Psoas muscle (tissue), 8 donors: Measurements from ENCODE around the gene CHCHD3. TPM values are rescaled to one million over a fixed set of nuclear protein-coding genes. Genes with fewer than 3 reads are reported as not detected.

Source experiments
- ATAC-seq, 4 donors: fragments of 200-7000 bp; cut with Tn5 transposase; one replicate each; pipeline ENCODE4 v1.9.1; 2020; ENCODE audit warnings: moderate library complexity in 3 of 4, mild to moderate bottlenecking in 2 of 4
- DNase-seq, 2 donors: peaks; one replicate each; pipeline ENCODE4 v3.0.0-alpha.2; 2020
- H3K27ac ChIP-seq: fragments of 200-600 bp; one replicate; pipeline ENCODE4 v1.8.0; 2022
- H3K27me3 ChIP-seq, 3 donors: fragments of 200-600 bp in 1 of 3; one replicate each; pipeline versions ENCODE4 v1.6.1 to v1.8.0; 2013 to 2022; ENCODE audit warnings: low read length in 2 of 3, mild to moderate bottlenecking in 2 of 3, moderate library complexity in 1 of 3; ENCODE audit not compliant: insufficient read depth in 3 of 3
- H3K36me3 ChIP-seq, 2 donors: fragments of 200-600 bp in 1 of 2; one replicate each; pipeline versions ENCODE4 v1.6.1 to v1.8.0; 2013 to 2022; ENCODE audit warnings: low read depth in 1 of 2, mild to moderate bottlenecking in 1 of 2, moderate library complexity in 1 of 2; ENCODE audit not compliant: insufficient read depth in 1 of 2
- H3K4me1 ChIP-seq: fragments of 200-600 bp; one replicate; pipeline ENCODE4 v1.8.0; 2022
- H3K4me3 ChIP-seq: fragments of 200-600 bp; one replicate; pipeline ENCODE4 v1.8.0; 2022; ENCODE audit warnings: mild to moderate bottlenecking
- H3K9me3 ChIP-seq: fragments of 200-600 bp; one replicate; pipeline ENCODE4 v1.8.0; 2022
- CTCF ChIP-seq: fragments of 200-600 bp; IDR thresholded peaks from one replicate; pipeline ENCODE4 v1.8.0; 2022; ENCODE audit warnings: antibody characterized with exemption
- WGBS, 3 donors: extraction: QIAGEN DNeasy Blood & Tissue Kit; methylation state at CpG; one replicate each; pipeline versions ENCODE4 v1.1.6 to v1.1.7; 2013; 5-methylcytosine and 5-hydroxymethylcytosine counted together
- intact Hi-C, 2 donors: fragments of 100-400 bp; cut with DNase I; formaldehyde crosslinking; loops; one replicate each; pipeline versions ENCODE4 v1.11.0 to v1.14.2; 2022
- polyA plus RNA-seq, 3 donors: library from polyadenylated mRNA; stranded (reverse); fragments of 200-250 nt; gene quantifications; one replicate each; pipeline ENCODE4 v1.2.3, GENCODE V29; 2013
- total RNA-seq, 4 donors: library from RNA; stranded (reverse); fragmentation: NEBNext Ultra II Directional in 2 of 4; extraction: Animal tissue kit (Norgen Biotek cat#: 25700) in 2 of 4; gene quantifications; one replicate each; pipeline versions ENCODE4 v1.2.1 to v1.2.4, GENCODE V29; 2021 to 2023
- donor health status: healthy with polysubstance abuse.
- donor health status: DM: no; HTN: no; CAD: no; lungs with moderate emphysema.
- donor health status: Bipolar disorder and iron deficiency.
- donor health status: healthy.
- donor health status: DM: yes; HTN: yes; CAD: no.
- donor health status: DM: no; HTN: no; CAD: no.
- donor health status: DM: no; HTN: no; CAD: no.
- donor health status: DM: yes; HTN: yes; CAD: no.

CHCHD3 gene
- total and polyA plus RNA-seq, 7 donors: 129 to 206 (median 184) TPM

GRCh38 chr7:132999845-133000244 is 82.0 kb downstream of the CHCHD3 start:
- WGBS, 3 donors: 97 to 100% (median 97%) methylated on average over 1 of the region's 1 CpG
- intact Hi-C loops: no loop called here
- Histone ChIP-seq H3K36me3 (no peaks in the 10 kb centered on the region), H3K27me3 (no peaks in the 10 kb centered on the region), H3K4me1 (peaks cover 31% of the 10 kb centered on the region), H3K9me3 (no peaks in the 10 kb centered on the region), H3K27ac (no peak overlapping the region), H3K4me3 (no peak overlapping the region)
- ATAC-seq: no peak
- no peak for DNase-seq
- TF ChIP-seq CTCF: no peak

- H3K4me3 ChIP-seq: no peak overlapping the region
- no peaks in the 10 kb centered on the region for H3K36me3 ChIP-seq
- H3K27me3 ChIP-seq: no peaks in the 10 kb centered on the region
- no peak for DNase-seq
- no peak for ATAC-seq
- no peak overlapping the region for H3K27ac ChIP-seq
- no peaks in the 10 kb centered on the region for H3K9me3 ChIP-seq
- intact Hi-C loops: no loop called here
- no peak for TF ChIP-seq CTCF
- WGBS, 3 donors: 68 to 86% (median 70%) methylated on average over 1 of the region's 1 CpG
- H3K4me1 ChIP-seq: peaks cover 31% of the 10 kb centered on the region
These were observed 83.1 kb downstream of the CHCHD3 start for GRCh38 chr7:132998763-132999162.

GRCh38 chr7:132997505-132997904 is 84.4 kb downstream of the CHCHD3 start:
- ATAC-seq (no peak), DNase-seq (no peak)

GRCh38 chr7:132996581-132997242 is 85.2 kb downstream of the CHCHD3 start:
- Histone ChIP-seq H3K4me1 (peaks cover 29% of the 10 kb centered on the region), H3K27me3 (no peaks in the 10 kb centered on the region), H3K9me3 (no peaks in the 10 kb centered on the region), H3K4me3 (no peak overlapping the region), H3K36me3 (no peaks in the 10 kb centered on the region), H3K27ac (no peak overlapping the region)
- intact Hi-C loops: no loop called here
- ATAC-seq (no peak), DNase-seq (no peak)
- WGBS, 3 donors: 73 to 83% (median 73%) methylated on average over 17 of the region's 17 CpGs
- no peak for TF ChIP-seq CTCF

More at GRCh38 chr7:132997505-132997904, 84.4 kb downstream of the CHCHD3 start:
- no peak for TF ChIP-seq CTCF
- Histone ChIP-seq H3K4me3 (no peak overlapping the region), H3K36me3 (no peaks in the 10 kb centered on the region), H3K4me1 (peaks cover 27% of the 10 kb centered on the region), H3K27me3 (no peaks in the 10 kb centered on the region), H3K9me3 (no peaks in the 10 kb centered on the region), H3K27ac (no peak overlapping the region)
- intact Hi-C loops: no loop called here
- 43 to 72% (median 60%) methylated on average over 1 of the region's 1 CpG for WGBS, 3 donors
